ENCODE data around the gene MAP6D1. TPM values are rescaled to one million over a fixed set of nuclear protein-coding genes. Genes with fewer than 3 reads are reported as not detected.

MAP6D1 gene
- total RNA-seq, 1 experiment from 2014 or later: 5.9 TPM

- Histone ChIP-seq H3K27ac (ENCODE audit: low read depth, low read length, poor library complexity, severe bottlenecking) (no peak overlapping the region), H3K36me3 (ENCODE audit: insufficient read depth, low read length, poor library complexity, severe bottlenecking) (peaks cover 83% of the 10 kb centered on the region)
- CTCF ChIA-PET: no interaction called here
Observed at GRCh38 chr3:183775781-183776180, 49.6 kb downstream of the MAP6D1 start.

GRCh38 chr3:183774631-183775030 is 50.7 kb downstream of the MAP6D1 start:
- DNase-seq (ENCODE audit: low spot score): no peak
- H3K4me1 ChIP-seq (ENCODE audit: insufficient read depth, low read length, poor library complexity, severe bottlenecking): no peaks in the 10 kb centered on the region
- no peak overlapping the region for H3K4me3 ChIP-seq (ENCODE audit: low read depth, low read length, poor library complexity, severe bottlenecking)
- H3K9me3 ChIP-seq (ENCODE audit: low read depth, low read length, poor library complexity, severe bottlenecking): no peaks in the 10 kb centered on the region
- no TSS peak for BruUV-seq (replicated peaks)
- H3K27me3 ChIP-seq (replicated peaks; ENCODE audit: insufficient read depth, low read depth, low read length, poor library complexity): no peaks in the 10 kb centered on the region
- intact Hi-C loops (cut with micrococcal nuclease; ENCODE audit: unreplicated experiment): no loop called here
- H3K27ac ChIP-seq (ENCODE audit: low read depth, low read length, poor library complexity, severe bottlenecking): no peak overlapping the region
- POLR2A ChIA-PET (ENCODE audit: low non-redundant PET): no interaction called here
- TF ChIP-seq EZH2 (IDR thresholded peaks at IDR 0.05; ENCODE audit: borderline replicate concordance, low read depth, low read length, poor library complexity, severe bottlenecking): no peak
- no peak for TF ChIP-seq CTCF (conservative IDR thresholded peaks at IDR 0.05; ENCODE audit: low read depth, low read length)
- peaks cover 72% of the 10 kb centered on the region for H3K36me3 ChIP-seq (ENCODE audit: insufficient read depth, low read length, poor library complexity, severe bottlenecking)
- CTCF ChIA-PET: no interaction called here

More at GRCh38 chr3:183775781-183776180, 49.6 kb downstream of the MAP6D1 start:
- POLR2A ChIA-PET (ENCODE audit: low non-redundant PET): no interaction called here
- TF ChIP-seq CTCF (conservative IDR thresholded peaks at IDR 0.05; ENCODE audit: low read depth, low read length): no peak
- no peak for TF ChIP-seq EZH2 (IDR thresholded peaks at IDR 0.05; ENCODE audit: borderline replicate concordance, low read depth, low read length, poor library complexity, severe bottlenecking)
- DNase-seq (ENCODE audit: low spot score): no peak
- intact Hi-C loops (cut with micrococcal nuclease; ENCODE audit: unreplicated experiment): no loop called here
- Histone ChIP-seq H3K4me1 (ENCODE audit: insufficient read depth, low read length, poor library complexity, severe bottlenecking) (no peaks in the 10 kb centered on the region), H3K27me3 (replicated peaks; ENCODE audit: insufficient read depth, low read depth, low read length, poor library complexity) (no peaks in the 10 kb centered on the region), H3K9me3 (ENCODE audit: low read depth, low read length, poor library complexity, severe bottlenecking) (no peaks in the 10 kb centered on the region), H3K4me3 (ENCODE audit: low read depth, low read length, poor library complexity, severe bottlenecking) (no peak overlapping the region)
- no TSS peak for BruUV-seq (replicated peaks)

GRCh38 chr3:183769453-183769852 is 55.9 kb downstream of the MAP6D1 start:
- POLR2A ChIA-PET (ENCODE audit: low non-redundant PET): no interaction called here
- no peak for DNase-seq (ENCODE audit: low spot score)
- no peak for TF ChIP-seq EZH2 (IDR thresholded peaks at IDR 0.05; ENCODE audit: borderline replicate concordance, low read depth, low read length, poor library complexity, severe bottlenecking)
- no peak for TF ChIP-seq CTCF (conservative IDR thresholded peaks at IDR 0.05; ENCODE audit: low read depth, low read length)
- H3K4me1 ChIP-seq (ENCODE audit: insufficient read depth, low read length, poor library complexity, severe bottlenecking): no peaks in the 10 kb centered on the region
- H3K27ac ChIP-seq (ENCODE audit: low read depth, low read length, poor library complexity, severe bottlenecking): no peak overlapping the region
- H3K27me3 ChIP-seq (replicated peaks; ENCODE audit: insufficient read depth, low read depth, low read length, poor library complexity): no peaks in the 10 kb centered on the region
- no peak overlapping the region for H3K4me3 ChIP-seq (ENCODE audit: low read depth, low read length, poor library complexity, severe bottlenecking)
- no TSS peak for BruUV-seq (replicated peaks)
- peaks cover 38% of the 10 kb centered on the region for H3K36me3 ChIP-seq (ENCODE audit: insufficient read depth, low read length, poor library complexity, severe bottlenecking)
- H3K9me3 ChIP-seq (ENCODE audit: low read depth, low read length, poor library complexity, severe bottlenecking): no peaks in the 10 kb centered on the region
- CTCF ChIA-PET: no interaction called here
- intact Hi-C loops (cut with micrococcal nuclease; ENCODE audit: unreplicated experiment): loop anchor here (10.0 kb wide), 1 partner anchor 645 kb away; no protein-coding TSS in a partner anchor

All from A673 (cell line).